ENCODE measurements around the gene UTP3. TPM values are rescaled to one million over a fixed set of nuclear protein-coding genes. Genes with fewer than 3 reads are reported as not detected.
"Not testable (repeated sequence)": the region's sequence is repeated elsewhere in the genome, so short reads cannot be mapped to it uniquely, and the experiment has no call there.

Gene UTP3
- total RNA-seq, 1 donor, result 15.4 TPM

DNA sequence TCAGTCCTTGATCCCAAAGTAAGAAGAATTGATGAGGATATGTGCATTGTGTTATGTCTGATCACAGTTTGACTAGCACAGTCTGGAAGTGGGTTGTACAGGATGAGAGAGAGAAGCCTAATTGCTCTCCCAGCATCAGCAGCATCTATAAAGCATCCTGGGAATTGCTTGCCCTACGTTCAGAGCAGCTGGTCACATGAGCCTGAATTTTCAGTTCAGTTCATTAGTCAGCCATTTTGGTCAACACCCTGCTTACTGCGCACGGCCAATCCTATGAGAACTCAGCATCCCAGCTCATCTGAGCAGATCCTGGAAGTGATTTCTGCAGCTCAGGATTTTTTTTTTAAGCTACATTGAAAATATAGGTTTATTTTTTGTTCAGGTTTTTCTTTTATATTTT lies 33.4 kb downstream of the UTP3 start, which contains the start of gene RUFY3:
TSS of gene RUFY3 (plus strand) at position 218 of the 400 bp plus-strand sequence. CDS start 610 bp downstream, outside the sequence.
- Histone ChIP-seq H3K27me3 (ENCODE audit: insufficient read depth, low read length) (no peaks in the 10 kb centered on the region), H3K4me3 (ENCODE audit: low read length) (no peak within 1 kb of the TSS), H3K4me1 (ENCODE audit: insufficient read depth, low read length) (peaks cover 15% of the 10 kb centered on the region), H3K9me3 (ENCODE audit: low read depth, low read length) (no peaks in the 10 kb centered on the region)

DNA sequence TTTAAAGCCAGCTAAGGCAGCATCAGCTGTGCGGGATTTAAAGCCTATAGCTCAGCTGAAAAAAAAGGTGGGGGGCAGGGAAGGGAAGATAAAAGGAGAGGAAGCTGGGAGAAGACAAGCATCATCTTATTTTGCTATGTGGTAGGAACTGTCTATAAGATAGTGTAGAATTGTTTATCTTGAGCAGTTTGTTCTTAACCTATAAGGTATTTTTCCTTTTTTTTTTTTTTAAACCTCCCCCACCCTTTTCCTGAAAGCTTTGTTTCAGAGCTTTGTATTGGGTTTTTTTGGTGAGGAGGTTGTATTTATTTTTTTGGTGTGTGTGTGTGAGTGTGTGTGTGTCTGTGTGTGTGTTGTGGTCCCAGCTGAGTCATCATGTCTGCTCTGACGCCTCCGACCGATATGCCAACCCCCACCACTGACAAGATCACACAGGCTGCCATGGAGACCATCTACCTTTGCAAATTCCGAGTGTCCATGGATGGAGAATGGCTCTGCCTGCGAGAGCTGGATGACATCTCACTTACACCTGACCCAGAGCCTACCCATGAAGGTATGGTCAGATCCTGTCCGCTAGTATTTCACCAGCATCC lies 34.0 kb downstream of the UTP3 start:
- Histone ChIP-seq H3K9me3 (ENCODE audit: low read depth, low read length) (no peaks in the 10 kb centered on the region), H3K27me3 (ENCODE audit: insufficient read depth, low read length) (no peaks in the 10 kb centered on the region), H3K4me3 (ENCODE audit: low read length) (no peak overlapping the region), H3K4me1 (ENCODE audit: insufficient read depth, low read length) (peaks cover 15% of the 10 kb centered on the region)

DNA sequence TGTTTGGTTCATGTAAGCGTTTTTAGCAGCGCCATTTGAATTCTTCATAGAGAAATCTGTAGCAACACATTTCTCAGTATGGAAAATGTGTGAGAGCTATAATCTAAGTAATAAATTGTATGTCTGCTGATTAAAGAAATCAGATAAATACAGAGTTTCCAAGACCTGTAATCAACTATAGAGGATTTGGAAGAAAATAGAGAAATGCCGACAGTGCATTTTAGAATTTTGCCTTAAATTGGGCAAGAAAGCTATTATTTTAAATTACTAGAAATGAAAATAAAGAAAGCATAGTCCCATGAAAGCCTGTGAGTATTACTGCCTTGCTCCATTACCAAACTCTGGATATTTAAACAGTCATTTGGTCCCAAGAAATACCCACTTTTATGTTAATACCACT lies 36.1 kb downstream of the UTP3 start:
- H3K4me3 ChIP-seq (ENCODE audit: low read length), result no peak overlapping the region
- peaks cover 11% of the 10 kb centered on the region for H3K4me1 ChIP-seq (ENCODE audit: insufficient read depth, low read length)
- H3K9me3 ChIP-seq (ENCODE audit: low read depth, low read length), result no peaks in the 10 kb centered on the region
- H3K27me3 ChIP-seq (ENCODE audit: insufficient read depth, low read length), result no peaks in the 10 kb centered on the region

DNA sequence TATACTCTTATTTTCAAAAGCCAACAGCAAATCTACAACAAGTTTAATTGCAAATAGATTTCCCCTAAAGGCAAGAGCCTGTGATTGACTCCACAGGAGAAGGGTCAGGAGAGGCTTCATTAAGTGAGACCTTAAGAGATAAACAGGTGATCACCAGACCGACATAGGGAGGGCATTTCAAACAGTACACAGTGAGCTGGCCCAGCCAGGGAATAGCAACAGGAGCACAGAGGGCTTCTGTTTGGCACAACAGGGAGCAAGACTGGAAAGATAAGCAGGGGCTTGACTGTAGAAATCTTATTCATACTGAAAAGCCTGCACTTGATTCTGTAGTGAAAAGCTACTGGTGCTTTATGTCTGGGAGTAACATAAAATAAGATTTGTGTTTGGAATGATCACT lies 37.3 kb downstream of the UTP3 start:
- Histone ChIP-seq H3K4me1 (ENCODE audit: insufficient read depth, low read length) (peaks cover 11% of the 10 kb centered on the region), H3K4me3 (ENCODE audit: low read length) (no peak overlapping the region), H3K27me3 (ENCODE audit: insufficient read depth, low read length) (no peaks in the 10 kb centered on the region), H3K9me3 (ENCODE audit: low read depth, low read length) (no peaks in the 10 kb centered on the region)

DNA sequence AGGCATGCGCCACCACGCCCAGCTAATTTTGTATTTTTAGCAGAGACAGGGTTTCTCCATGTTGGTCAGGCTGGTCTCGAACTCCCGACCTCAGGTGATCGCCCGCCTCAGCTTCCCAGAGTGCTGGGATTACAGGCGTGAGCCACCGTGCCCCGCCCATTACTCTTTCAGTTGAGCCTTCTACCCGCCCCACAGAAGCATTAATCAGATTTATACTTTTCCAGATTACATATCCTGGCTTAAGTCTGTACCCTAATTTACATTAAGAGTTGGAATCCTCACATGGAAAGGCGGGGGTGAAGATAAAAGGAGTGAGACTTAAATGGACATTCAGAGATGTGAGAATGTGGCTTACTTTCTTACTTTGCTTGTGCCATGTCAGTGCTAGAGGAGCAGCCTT lies 38.2 kb downstream of the UTP3 start:
- H3K4me1 ChIP-seq (ENCODE audit: insufficient read depth, low read length), result peaks cover 11% of the 10 kb centered on the region
- H3K4me3 ChIP-seq (ENCODE audit: low read length); H3K27me3 ChIP-seq (ENCODE audit: insufficient read depth, low read length); H3K9me3 ChIP-seq (ENCODE audit: low read depth, low read length): not testable (repeated sequence)

DNA sequence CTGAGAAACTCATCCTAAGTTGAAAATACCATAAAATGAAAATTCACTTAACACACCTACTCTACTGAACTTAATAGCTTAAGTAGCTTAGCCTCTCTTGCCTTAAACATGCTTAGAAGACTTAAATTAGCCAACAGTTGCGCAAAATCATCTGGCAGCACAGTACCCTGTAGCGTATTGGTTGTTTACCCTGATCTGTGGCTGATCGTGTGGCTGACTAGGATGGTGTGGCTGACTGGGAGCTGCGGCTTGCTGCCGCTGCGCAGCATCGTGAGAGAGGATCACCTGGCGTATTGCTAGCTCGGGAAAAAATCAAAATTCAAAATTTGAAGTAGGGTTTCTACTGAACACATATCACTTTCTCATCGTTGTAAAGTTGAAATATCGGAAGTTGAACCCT lies 39.8 kb downstream of the UTP3 start:
- Histone ChIP-seq H3K4me1 (ENCODE audit: insufficient read depth, low read length) (no peaks in the 10 kb centered on the region), H3K27me3 (ENCODE audit: insufficient read depth, low read length) (no peaks in the 10 kb centered on the region), H3K4me3 (ENCODE audit: low read length) (no peak overlapping the region), H3K9me3 (ENCODE audit: low read depth, low read length) (no peaks in the 10 kb centered on the region)

DNA sequence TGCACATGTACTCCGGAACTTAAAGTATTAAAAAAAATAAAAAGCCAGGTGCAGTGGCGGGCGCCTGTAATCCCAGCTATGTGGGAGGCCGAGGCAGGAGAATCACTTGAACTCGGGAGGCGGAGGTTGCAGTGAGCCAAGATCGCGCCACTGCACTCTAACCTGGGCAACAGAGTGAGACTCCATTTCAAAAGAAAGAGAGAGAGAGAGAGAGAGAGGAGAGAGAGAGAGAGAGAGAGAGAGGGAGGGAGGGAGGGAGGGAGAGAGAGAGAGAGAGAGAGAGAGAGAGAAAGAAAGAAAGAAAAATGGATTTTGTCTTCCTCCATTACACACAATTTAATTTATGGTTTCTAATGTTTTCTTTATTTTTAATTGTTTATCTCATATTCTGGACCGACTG lies 44.5 kb downstream of the UTP3 start:
- peaks cover 41% of the 10 kb centered on the region for H3K4me1 ChIP-seq (ENCODE audit: insufficient read depth, low read length)
- not testable (repeated sequence) for H3K27me3 ChIP-seq (ENCODE audit: insufficient read depth, low read length); H3K9me3 ChIP-seq (ENCODE audit: low read depth, low read length); H3K4me3 ChIP-seq (ENCODE audit: low read length)

DNA sequence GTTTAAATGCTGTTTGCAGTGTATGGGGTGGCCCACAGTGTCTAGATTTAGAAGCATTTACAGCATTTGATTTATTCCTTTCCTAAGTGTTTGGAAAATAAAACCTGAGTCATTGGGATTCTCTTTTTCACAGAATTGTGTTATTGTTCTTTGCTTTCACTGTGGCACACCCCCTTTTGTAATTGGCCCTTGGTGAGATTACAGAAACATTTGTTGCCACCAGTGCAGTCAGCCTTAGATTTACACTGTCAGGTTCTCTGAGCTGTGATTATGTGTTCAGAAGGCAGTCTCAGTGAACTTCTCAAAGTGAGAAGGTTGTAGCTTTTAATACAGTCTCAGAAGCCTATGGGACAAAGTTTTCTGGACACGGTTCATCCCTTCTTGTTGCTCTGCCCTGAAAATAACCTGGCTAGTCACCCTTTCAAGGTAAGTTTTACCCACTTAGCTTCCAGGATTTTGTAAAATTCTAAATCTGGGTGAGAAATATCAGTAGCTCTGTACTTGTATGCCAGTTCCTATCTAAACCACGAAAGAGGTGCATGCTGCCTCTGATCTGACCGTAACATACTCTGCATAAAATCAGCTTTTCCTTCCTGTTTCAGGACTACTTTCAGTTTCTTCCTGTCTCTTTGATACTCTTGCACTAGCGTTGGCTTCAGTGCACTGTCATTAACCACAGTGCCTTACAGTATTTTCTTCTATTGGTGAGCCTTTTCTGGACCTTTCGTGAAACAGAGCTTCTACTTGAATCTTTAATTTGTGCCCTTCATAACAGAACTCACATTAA lies 46.0 kb downstream of the UTP3 start:
- H3K9me3 ChIP-seq (ENCODE audit: low read depth, low read length), result no peaks in the 10 kb centered on the region
- peak overlapping the region; percentile 1 for H3K4me3 ChIP-seq (ENCODE audit: low read length)
- H3K4me1 ChIP-seq (ENCODE audit: insufficient read depth, low read length), result peaks cover 44% of the 10 kb centered on the region
- no peaks in the 10 kb centered on the region for H3K27me3 ChIP-seq (ENCODE audit: insufficient read depth, low read length)

DNA sequence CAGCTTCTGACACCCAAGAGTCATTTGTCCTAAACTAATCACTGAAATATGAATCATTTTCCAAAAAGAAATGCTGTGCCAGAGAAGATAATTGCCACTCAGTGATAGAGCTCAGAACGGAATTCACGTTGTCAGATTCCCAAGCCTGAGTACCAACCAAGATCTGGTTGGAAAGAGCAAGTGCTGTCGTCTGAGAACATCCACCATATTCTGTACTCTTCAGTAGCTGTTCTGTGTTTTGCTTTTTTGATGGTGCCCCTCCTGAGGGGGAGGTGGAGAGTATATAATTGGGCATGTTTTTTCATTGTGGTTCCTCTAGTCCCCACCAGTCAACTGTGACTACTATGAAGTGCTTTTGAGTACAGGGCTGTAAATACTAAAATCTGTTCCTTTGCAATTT lies 46.6 kb downstream of the UTP3 start:
- Histone ChIP-seq H3K27me3 (ENCODE audit: insufficient read depth, low read length) (no peaks in the 10 kb centered on the region), H3K4me1 (ENCODE audit: insufficient read depth, low read length) (peaks cover 50% of the 10 kb centered on the region), H3K9me3 (ENCODE audit: low read depth, low read length) (no peaks in the 10 kb centered on the region), H3K4me3 (ENCODE audit: low read length) (peak overlapping the region; percentile 1)

DNA sequence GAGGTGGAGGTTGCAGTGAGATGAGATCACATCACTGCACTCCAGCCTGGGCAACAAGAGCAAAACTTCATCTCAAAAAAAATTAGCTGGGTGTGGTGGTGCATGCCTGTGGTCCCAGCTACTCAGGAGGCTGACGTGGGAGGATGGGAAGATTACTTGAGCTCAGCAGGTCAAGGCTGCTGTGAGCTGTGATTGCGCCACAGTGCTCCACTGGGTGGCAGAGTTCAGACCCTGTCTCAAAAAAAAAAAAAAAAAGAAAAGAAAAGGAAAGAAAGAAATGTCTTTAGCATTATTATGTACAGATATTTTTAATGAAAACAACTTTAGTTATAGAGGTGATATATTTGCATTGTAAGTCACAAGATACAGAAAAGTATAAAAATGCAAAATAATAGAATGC lies 47.6 kb downstream of the UTP3 start:
- peaks cover 50% of the 10 kb centered on the region for H3K4me1 ChIP-seq (ENCODE audit: insufficient read depth, low read length)
- H3K27me3 ChIP-seq (ENCODE audit: insufficient read depth, low read length); H3K9me3 ChIP-seq (ENCODE audit: low read depth, low read length); H3K4me3 ChIP-seq (ENCODE audit: low read length): not testable (repeated sequence)

DNA sequence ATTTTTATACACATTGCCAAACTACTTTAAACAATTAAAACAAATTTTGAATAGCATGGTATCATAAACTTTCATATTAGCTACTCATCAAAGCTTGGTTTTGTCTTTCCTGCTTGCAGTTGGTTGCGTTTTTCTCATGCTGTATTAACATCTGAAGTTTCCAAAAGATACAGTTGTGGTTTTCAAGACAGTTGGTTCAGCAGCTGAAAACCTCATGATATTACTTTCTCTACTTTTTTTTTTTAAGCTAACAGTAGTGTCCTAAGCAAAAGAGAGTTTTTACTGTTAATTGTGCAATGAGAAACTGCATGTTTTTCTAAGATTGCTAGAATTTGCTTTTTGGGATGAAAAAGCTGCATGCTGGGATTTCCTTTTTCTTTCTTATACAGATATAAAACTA lies 48.7 kb downstream of the UTP3 start:
- Histone ChIP-seq H3K27me3 (ENCODE audit: insufficient read depth, low read length) (no peaks in the 10 kb centered on the region), H3K4me3 (ENCODE audit: low read length) (no peak overlapping the region), H3K4me1 (ENCODE audit: insufficient read depth, low read length) (peaks cover 50% of the 10 kb centered on the region), H3K9me3 (ENCODE audit: low read depth, low read length) (no peaks in the 10 kb centered on the region)

DNA sequence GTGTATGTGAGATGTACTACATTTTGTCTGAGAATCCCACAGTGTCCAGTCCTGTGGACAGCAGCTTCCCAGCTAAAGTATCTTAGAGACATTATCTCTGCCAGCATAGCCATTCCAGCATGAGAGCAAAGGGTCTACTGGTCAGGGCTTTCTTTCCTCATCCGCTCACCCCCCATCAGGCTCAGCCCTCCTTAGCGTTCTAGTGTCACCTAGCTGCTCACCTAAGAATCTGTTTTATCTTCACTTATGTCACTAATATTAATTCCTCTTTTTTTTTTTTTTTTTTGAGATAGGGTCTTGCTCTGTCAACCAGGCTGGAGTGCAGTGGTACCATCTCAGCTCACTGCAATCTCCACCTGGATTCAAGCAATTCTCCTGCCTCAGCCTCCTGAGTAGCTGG lies 49.1 kb downstream of the UTP3 start:
- Histone ChIP-seq H3K27me3 (ENCODE audit: insufficient read depth, low read length) (no peaks in the 10 kb centered on the region), H3K4me3 (ENCODE audit: low read length) (no peak overlapping the region), H3K9me3 (ENCODE audit: low read depth, low read length) (no peaks in the 10 kb centered on the region)

DNA sequence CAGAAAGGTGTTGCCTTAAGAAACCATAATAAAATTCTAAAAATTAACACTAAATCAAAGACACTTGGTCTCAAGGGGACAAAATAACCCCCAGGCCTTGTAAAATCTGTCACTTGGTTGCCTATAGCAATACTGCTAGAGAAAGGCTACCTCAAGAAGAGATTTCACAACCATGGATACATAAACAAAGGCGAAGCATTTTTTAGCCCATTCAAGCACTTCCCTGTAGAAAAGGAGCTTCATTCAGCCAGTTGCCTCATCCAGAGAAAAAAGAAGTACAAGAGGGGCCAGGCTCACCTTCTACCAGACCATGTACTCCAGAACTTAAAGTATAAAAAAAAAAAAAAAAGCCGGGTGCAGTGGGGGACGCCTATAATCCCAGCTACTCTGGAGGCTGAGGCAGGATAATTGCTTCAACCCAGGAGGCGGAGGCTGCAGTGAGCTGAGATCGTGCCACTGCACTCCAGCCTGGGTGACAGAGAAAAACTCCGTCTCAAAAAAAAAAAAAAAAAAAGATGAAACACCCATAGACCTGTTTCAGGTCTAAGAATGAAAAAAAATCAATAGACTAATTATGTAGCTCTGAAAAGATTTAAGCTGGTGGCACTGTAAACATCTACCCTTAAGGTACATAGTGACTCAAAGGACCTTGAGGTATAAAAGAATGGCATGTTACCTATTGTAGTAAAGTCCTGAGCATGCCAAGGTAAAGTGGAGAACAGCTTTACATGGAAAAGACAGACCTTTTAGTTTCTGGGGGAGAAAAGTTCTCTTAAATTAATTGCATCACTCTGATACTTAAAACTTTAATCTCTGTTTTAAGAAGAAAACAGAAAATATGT lies 51.4 kb downstream of the UTP3 start:
- Histone ChIP-seq H3K27me3 (ENCODE audit: insufficient read depth, low read length) (no peaks in the 10 kb centered on the region), H3K9me3 (ENCODE audit: low read depth, low read length) (no peaks in the 10 kb centered on the region), H3K4me1 (ENCODE audit: insufficient read depth, low read length) (peaks cover 41% of the 10 kb centered on the region), H3K4me3 (ENCODE audit: low read length) (no peak overlapping the region)

More for the DNA sequence above, 49.1 kb downstream of the UTP3 start:
- peaks cover 50% of the 10 kb centered on the region for H3K4me1 ChIP-seq (ENCODE audit: insufficient read depth, low read length)
